Panc1 (cell line): Measurements from ENCODE around the gene FHIT. TPM values are rescaled to one million over a fixed set of nuclear protein-coding genes. Genes with fewer than 3 reads are reported as not detected.

Experiments used
- ATAC-seq: fragments of 200-7000 bp; cut with Tn5 transposase; 2 replicates; pipeline ENCODE4 v1.9.1; 2020; ENCODE audit warnings: mild to moderate bottlenecking, moderate library complexity
- BruUV-seq: library from RNA; stranded (reverse); fragments of 400-500 nt; replicated peaks from 2 replicates; lab custom pipeline; 2021; lab: Mats Ljungman, UMichigan
- CTCF ChIA-PET: fragments of 300-600 bp; sonication (Branson Sonifier 250); formaldehyde crosslinking; loops from one replicate; lab custom pipeline; 2022; ENCODE audit warnings: antibody characterized with exemption; lab: Charles Lee
- POLR2A ChIA-PET: fragments of 300-600 bp; sonication (Branson Sonifier 250); formaldehyde crosslinking; loops from one replicate; lab custom pipeline; 2022; ENCODE audit warnings: antibody characterized with exemption; lab: Charles Lee
- DNase-seq: peaks from one replicate; pipeline ENCODE4 v3.0.0-alpha.2; 2010; ENCODE audit warnings: low read depth, low spot score
- H3K27ac ChIP-seq: 2 replicates; pipeline ENCODE4 v1.5.1; 2011; ENCODE audit warnings: mild to moderate bottlenecking, low read length, inconsistent platforms
- H3K27me3 ChIP-seq: fragments of 200-500 bp; sonication (Bioruptor generic); 2 replicates; pipeline ENCODE4 v1.6.0; 2014; ENCODE audit warnings: low read length, inconsistent platforms; ENCODE audit not compliant: control insufficient read depth, insufficient read depth
- H3K36me3 ChIP-seq: fragments of 200-500 bp; sonication (Bioruptor generic); 2 replicates; pipeline ENCODE4 v1.5.1; 2014; ENCODE audit warnings: inconsistent platforms, mild to moderate bottlenecking, low read length, moderate library complexity; ENCODE audit not compliant: control insufficient read depth, insufficient read depth
- H3K4me1 ChIP-seq: 2 replicates; pipeline ENCODE4 v1.5.1; 2011; ENCODE audit warnings: inconsistent platforms, mild to moderate bottlenecking, low read length, moderate library complexity; ENCODE audit not compliant: control insufficient read depth, insufficient read depth
- H3K4me3 ChIP-seq, 2 experiments: 2 replicates each; pipeline ENCODE4 v1.5.1; 2011 to 2012; ENCODE audit warnings: low read depth in 2 of 2, low read length in 2 of 2, mild to moderate bottlenecking in 2 of 2, inconsistent platforms in 1 of 2, moderate library complexity in 1 of 2
- H3K9me3 ChIP-seq: fragments of 200-500 bp; sonication (Bioruptor generic); 2 replicates; pipeline ENCODE4 v1.5.1; 2014; ENCODE audit warnings: low read depth, mild to moderate bottlenecking, inconsistent platforms, low read length, moderate library complexity; ENCODE audit not compliant: control insufficient read depth, insufficient read depth
- CTCF ChIP-seq: fragments of 450-650 bp; IDR thresholded peaks from 2 replicates; pipeline ENCODE4 v1.5.1; 2017; ENCODE audit warnings: mild to moderate bottlenecking
- POLR2AphosphoS5 ChIP-seq: IDR thresholded peaks from 2 replicates; pipeline ENCODE4 v1.6.1; 2012; ENCODE audit warnings: mild to moderate bottlenecking, low read depth, low read length, moderate library complexity
- REST ChIP-seq, 2 experiments: IDR thresholded peaks; 2 replicates each; pipeline ENCODE4 v1.6.1; 2011 to 2012; ENCODE audit warnings: low read depth in 2 of 2, control low read depth in 1 of 2, low read length in 1 of 2, mild to moderate bottlenecking in 1 of 2, moderate library complexity in 1 of 2; ENCODE audit not compliant: insufficient read depth in 1 of 2
- SIN3A ChIP-seq: IDR thresholded peaks from 2 replicates; pipeline ENCODE4 v1.6.1; 2012; ENCODE audit warnings: low read depth, mild to moderate bottlenecking, low read length, moderate library complexity, borderline replicate concordance; ENCODE audit not compliant: insufficient read depth
- TCF7L2 ChIP-seq: IDR thresholded peaks from 2 replicates; pipeline ENCODE4 v1.6.1; 2011; ENCODE audit warnings: mild to moderate bottlenecking, low read depth, low read length, inconsistent platforms
- in situ Hi-C: cut with HindIII; loops from 2 replicates; pipeline ENCODE4 v1.10.0; 2016; ENCODE audit warnings: low sequenced_read_pairs, low pct_unique_long_range_greater_than_20kb
- intact Hi-C: fragments of 100-400 bp; cut with micrococcal nuclease; formaldehyde crosslinking; loops from one replicate; pipeline ENCODE4 v1.10.0; 2022; ENCODE audit not compliant: unreplicated experiment
- total RNA-seq: library from RNA; stranded (reverse); gene quantifications from one replicate; pipeline ENCODE4 v1.2.1, GENCODE V29; 2021; ENCODE audit not compliant: unreplicated experiment

FHIT gene
- total RNA-seq, 1 experiment from 2014 or later, result 2.2 TPM

DNA sequence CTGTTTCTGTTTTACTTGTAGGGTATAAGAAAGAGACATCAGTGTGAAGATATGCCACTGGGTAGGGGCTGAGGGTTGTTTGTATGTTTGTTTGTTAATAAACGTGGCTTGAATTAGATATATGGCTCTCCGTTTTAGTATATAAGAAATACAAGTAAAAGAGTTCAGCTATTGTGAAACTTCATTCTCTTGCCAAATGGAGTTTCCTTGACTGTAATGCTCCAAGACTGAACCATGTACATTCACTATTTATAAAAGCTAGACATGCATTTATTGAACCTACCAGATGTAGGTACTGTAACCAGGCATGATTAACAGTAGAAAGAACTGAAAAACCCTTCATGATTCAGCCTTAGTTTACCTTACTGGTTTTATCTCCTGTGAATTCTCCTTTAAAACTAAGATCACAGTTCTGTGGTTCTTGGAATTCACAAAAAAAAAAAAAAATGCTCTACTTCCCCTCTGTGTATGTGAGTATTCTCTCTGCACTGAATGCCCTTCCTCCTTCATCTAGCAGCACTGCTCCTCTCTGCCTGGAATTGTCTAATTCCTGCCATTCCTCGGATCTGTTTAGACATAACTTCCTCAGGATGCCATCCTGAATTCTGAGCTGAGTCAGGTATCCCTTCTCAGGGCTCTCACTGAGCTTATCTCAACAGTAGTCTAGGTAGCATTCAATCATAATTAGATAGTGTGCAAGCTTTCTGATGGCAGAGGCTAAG, 504.4 kb downstream of the FHIT start:
- no peak for TF ChIP-seq POLR2AphosphoS5
- TF ChIP-seq TCF7L2, result no peak
- TF ChIP-seq REST (IDR thresholded peaks at IDR 0.05; ENCODE audit: insufficient read depth in 1 of 2, low read depth in 2 of 2, low read length in 1 of 2), result no peak
- no peak overlapping the region for H3K27ac ChIP-seq
- no peaks in the 10 kb centered on the region for H3K4me1 ChIP-seq
- intact Hi-C loops (no loop called here), in situ Hi-C loops (no loop called here)
- CTCF ChIA-PET, result no interaction called here
- no TSS peak for BruUV-seq
- H3K4me3 ChIP-seq, result no peak overlapping the region
- DNase-seq (no peak), ATAC-seq (no peak)
- POLR2A ChIA-PET, result interaction anchor here (0.7 kb wide), 1 partner anchor 16 kb away, joined by 5 read pairs; no protein-coding TSS in a partner anchor
- H3K9me3 ChIP-seq, result no peaks in the 10 kb centered on the region
- H3K27me3 ChIP-seq, result no peaks in the 10 kb centered on the region
- H3K36me3 ChIP-seq, result no peaks in the 10 kb centered on the region

DNA sequence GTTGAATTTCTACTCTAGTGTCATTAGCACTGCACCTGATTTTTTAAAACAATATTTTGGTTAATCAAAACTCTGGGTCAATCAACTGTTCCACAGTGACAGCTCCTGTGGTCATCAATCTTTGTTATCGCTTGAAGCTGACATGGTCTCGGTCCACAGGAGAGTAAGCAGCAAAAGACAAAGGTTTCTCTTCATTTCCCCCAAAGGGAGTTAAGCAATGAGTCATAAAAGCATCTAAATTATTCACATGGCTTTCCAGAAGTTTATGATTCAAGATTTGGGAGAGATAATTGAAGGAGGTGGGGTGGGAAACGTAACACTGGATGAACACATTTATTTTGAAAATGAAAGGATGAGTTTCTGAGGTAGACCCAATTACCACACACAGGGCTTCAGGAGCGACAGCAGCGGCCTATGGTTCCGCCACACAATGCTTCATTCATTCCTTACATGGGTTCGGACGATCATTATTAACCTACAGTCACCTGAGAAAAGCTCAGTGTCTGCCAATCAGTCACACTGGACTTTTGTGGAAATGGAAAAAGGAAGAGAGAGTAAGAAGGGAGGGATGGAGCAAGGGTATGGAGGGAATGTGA, 505.1 kb downstream of the FHIT start:
- TF ChIP-seq SIN3A (no peak), TCF7L2 (no peak), CTCF (no peak), POLR2AphosphoS5 (no peak), REST (IDR thresholded peaks at IDR 0.05; ENCODE audit: insufficient read depth in 1 of 2, low read depth in 2 of 2, low read length in 1 of 2) (no peak)
- BruUV-seq, result no TSS peak
- ATAC-seq, result no peak
- in situ Hi-C loops, result no loop called here
- H3K36me3 ChIP-seq, result no peaks in the 10 kb centered on the region
- H3K9me3 ChIP-seq, result no peaks in the 10 kb centered on the region
- H3K27me3 ChIP-seq, result no peaks in the 10 kb centered on the region
- no peaks in the 10 kb centered on the region for H3K4me1 ChIP-seq
- ChIA-PET CTCF (no interaction called here), POLR2A (interaction anchor here (0.7 kb wide), 1 partner anchor 15 kb away, joined by 5 read pairs; no protein-coding TSS in a partner anchor)
- no peak for DNase-seq
- intact Hi-C loops, result no loop called here
- H3K27ac ChIP-seq, result no peak overlapping the region
- no peak overlapping the region for H3K4me3 ChIP-seq
